NCI-H446 treated with DMSO at 0.1 percent for 48 hours (cell line): ENCODE data around the gene LSM2.
"Not testable (repeated sequence)": the region's sequence is repeated elsewhere in the genome, so short reads cannot be mapped to it uniquely, and the experiment has no call there.

Experiments used
- DNase-seq: peaks from one replicate; lab custom pipeline; 2025; lab: John Stamatoyannopoulos, UW

LSM2 gene

DNA sequence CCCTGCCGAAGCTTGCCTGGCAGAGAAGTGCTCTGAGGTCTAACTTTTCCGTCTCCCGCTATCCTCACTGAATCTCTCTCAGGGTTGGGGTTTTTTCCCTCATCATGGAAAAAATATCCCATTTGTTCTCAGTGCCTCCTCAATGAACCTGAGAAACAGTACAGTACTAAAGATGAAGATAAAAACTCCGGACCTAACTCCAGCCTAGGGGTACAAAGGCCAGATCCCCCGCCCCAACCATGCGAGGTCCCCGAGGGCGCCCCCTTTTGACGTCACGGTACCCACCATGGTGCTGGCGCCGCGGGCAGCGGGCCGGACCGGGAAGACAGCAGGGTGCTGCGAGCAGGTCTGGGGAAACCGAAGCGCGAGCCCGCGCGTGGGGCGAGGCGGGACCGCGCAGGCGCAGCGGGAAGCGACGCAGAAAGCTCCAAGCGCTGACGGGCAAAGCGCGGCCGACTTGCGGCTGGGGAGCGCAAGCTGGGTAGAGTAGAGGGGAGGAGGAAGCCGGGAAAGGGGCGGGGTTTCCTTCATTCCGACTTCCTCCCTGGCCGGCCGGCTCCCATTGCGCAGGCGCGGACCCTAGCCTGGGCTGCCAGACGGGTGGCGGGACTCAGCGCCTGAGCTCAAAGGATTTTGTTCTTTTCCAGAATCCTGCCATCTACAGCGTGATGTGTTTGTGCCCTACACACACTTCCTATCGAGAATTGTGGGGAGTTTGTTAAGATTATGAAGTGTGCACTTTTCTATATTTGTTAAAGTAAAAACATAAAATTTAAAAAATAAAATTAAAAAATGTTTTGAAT is at the start of gene LSM2:
LSM2 (minus strand) TSS at position 497 of the 803 bp plus-strand sequence; CDS start at position 288, 209 bp downstream.
- peak; percentile 90 for DNase-seq

DNA sequence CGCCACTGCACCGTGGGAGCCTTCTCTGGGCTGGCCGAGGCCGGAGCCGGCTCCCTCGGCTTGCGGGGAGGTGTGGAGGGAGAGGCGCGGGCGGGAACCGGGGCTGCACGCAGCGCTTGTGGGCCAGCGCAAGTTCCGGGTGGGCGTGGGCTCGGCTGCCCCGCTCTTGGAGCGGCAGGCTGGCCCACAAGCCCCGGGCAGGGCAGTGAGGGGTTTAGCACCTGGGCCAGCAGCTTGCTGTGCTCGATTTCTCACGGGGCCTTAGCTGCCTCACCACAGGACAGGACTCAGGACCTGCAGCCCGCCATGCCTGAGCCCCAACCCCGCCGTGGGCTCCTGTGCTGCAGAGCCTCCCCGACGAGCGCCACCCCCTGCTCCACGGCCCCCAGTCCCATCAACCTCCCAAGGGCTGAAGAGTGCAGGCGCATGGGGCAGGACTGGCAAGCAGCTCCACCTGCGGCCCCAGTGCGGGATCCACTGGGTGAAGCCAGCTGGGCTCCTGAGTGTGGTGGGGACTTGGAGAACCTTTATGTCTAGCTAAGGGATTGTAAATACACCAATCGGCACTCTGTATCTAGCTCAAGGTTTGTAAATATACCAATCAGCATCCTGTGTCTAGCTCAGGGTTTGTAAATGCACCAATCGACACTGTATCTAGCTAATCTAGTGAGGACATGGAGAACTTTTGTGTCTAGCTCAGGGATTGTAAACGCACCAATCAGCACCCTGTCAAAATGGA is 45.4 kb upstream of the LSM2 start:
- DNase-seq: not testable (repeated sequence)

DNA sequence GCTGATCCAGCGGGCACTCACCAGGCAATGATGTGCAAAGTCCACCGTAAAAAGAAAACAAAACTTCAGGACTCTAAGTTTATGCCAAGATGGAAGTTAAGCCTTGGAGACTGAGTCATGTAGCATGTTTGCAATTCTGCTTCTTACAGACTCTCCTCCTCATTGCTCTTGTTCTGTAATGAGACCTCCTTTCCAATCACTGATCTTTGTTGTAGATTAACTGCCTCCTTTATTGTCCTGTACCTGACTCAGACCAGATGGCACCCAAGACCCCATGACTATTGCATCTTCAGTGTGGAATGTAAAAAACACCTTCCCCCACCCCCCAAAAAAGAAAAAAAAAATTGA is 44.7 kb upstream of the LSM2 start:
- no peak for DNase-seq

DNA sequence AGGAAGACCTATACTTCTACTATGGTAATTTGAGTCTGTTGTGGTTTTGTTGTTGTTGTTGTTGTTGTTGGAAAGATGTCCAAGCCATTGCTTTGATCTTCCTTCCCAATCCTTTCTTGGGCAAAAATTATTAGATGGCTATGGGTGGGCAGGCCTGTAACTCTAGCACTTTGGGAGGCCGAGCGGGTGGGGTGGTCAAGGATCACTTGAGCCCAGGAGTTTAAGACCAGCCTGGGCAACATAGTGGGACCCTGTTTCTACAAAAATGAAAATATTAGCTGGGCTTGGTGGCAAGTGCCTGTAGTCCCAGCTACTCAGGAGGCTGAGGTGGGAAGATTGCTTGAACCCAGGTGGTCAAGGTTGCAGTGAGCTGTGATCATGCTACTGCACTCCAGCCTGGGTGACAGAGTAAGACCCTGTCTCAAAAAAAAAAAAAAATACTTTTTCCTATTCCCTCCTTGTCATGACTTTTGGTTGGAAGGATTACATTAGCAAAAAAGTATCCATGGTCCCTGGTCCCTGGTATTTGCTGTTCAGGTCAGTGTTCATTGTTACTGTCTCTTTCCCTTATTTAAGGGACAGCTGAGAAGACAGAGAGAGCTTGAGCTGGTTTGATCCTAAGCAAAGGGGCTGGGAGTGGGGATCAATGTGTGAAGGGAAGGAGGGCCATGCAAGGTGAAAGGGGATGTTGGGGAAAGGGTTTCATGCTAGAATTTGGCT is 44.2 kb upstream of the LSM2 start:
- DNase-seq: no peak

DNA sequence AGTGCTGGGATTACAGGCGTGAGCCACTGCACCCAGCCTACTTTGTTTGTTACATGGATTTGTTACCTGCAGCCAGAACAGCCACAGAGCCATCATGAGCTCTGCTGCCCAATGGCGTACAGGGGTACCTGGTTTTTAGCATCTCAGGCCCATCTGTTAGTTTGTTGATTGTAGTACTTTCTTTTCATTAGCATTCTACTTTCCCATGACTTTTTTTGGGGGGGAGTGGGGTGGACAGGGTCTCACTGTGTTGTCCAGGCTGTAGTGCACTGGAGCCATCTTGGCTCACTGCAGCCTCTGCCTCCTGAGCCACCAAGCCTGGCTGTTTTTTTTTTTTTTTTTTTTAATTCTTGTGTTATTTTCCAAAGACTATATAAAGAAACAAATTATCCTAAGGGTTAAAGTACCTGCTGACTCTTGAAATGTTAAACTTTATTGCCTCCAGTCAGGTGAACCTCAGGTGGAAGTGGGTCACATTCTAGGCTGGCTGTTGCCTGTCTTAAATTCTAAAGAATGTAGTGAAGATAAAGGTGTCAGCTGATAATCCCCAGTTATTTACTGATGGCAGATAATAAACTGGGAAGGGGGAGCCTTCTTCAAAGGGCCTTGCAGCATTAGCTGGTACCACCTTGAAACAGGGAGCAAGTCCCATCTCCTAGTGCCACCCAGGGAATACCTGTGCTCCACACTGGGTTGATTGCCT is 40.7 kb upstream of the LSM2 start:
- DNase-seq: no peak

DNA sequence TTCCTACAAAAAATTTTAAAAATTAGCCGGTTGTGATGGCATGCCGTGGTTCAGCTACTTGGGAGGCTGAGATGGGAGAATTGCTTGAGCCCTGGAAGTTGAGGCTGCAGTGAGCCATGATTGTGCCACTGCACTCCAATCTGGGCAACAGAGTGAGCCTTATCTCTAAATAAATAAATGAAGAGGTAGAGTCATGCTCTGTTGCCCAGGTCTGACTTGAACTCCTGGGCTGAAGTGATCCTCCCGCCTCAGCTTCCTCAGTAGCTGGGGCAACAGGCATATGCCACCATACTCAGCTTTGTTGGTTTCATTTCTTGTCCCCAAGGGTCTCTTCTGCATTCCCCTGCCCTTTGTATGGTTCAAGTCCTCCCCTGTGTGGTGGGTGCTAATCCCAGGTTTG is 37.7 kb upstream of the LSM2 start:
- DNase-seq: no peak

DNA sequence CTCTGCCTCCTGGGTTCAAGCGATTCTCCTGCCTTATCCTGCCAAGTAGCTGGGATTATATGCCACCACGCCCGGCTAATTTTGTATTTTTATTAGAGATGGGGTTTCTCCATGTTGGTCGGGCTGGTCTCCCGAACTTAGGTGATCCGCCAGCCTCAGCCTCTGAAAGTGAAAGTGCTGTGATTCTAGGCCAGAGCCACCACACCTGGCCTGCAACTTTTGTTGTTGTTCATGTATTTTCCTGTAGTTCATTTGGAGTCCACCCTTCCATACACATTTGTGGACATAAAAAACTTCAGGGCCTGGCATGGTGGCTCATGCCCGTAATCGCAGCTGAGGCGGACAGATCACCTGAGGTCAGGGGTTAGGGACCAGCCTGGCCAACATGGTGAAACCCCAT is 35.3 kb upstream of the LSM2 start:
- DNase-seq: no peak

DNA sequence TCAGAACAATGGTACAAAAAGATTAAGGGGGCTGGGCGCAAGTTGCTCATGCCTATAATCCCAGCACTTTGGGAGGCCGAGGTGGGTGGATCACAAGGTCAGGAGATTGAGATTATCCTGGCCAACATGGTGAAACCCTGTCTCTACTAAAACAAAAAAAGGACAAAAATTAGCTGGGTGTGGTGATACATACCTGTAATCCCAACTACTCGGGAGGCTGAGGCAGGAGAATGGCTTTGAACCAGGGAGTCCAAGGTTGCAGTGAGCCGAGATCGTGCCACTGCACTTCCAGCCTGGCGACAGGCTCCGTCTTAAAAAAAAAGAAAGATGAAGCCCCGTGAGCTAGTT is 33.0 kb upstream of the LSM2 start:
- not testable (repeated sequence) for DNase-seq

DNA sequence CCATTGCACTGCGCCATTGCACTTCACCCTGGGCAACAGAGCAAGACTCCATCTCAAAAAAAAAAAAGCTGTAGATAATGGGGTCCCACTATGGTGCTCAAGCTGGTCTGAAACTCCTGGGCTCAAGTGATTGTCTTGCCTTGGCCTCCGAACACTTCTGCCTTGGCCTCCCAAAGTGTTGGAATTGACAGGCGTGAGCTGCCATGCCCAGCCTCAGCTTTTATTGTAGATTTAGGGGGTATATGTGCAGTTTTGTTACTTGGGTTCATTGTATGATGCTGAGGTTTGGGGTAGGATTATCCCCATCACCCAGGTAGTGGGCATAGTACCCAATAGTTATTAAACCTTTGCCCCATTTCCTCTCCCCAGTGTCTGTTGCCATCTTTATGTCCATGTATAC is 32.2 kb upstream of the LSM2 start:
- no peak for DNase-seq

DNA sequence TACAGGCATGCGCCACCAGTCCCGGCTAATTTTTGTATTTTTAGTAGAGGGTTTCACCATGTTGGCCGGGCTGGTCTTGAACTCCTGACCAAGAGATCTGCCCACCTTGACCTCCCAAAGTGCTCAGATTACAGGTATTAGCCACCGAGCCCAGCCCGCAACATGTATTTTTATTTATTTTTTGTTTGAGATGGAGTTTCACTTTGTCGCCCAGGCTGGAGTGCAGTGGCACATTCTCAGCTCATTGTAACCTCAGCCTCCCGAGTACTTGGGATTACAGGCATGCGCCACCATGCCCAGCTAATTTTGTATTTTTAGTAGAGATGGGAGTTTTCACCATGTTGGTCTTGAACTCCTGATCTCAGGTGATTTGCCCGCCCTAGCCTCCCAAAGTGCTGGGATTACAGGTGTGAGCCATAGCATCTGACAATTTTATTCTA is 31.4 kb upstream of the LSM2 start:
- DNase-seq: not testable (repeated sequence)

DNA sequence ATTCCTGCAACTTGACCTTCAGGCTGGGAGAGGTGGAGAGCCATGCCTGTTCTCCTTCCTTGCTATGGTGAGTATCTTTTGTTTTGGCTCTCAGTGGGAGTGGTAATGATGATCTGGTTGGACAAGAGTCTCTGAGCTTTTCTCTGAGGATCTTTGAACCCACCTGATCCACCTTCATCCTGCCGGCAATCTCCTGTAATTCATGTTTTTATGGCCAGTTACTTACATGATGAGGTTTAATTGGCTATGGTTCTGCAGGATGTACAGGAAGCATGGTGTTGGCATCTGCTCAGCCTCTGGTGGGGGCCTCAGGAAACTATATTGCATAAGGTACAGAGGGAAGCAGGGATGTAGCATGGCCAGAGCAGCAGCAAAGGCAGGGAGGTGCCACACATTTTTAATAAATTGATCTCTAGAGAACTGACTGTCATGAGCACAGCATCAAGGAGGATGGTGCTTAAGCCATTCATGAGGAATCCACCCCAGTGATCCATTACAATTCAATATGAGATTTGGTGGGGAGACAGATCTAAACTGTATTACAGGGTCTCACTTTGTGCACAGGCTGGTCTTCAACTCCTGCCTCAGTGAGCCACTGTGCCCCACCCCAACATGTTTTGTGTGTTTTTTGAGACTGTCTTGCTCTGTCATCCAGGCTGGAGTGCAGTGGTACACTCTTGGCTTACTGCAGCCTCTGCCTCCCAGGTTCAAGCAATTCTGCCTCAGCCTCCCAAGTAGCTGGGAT is 30.8 kb upstream of the LSM2 start:
- no peak for DNase-seq

DNA sequence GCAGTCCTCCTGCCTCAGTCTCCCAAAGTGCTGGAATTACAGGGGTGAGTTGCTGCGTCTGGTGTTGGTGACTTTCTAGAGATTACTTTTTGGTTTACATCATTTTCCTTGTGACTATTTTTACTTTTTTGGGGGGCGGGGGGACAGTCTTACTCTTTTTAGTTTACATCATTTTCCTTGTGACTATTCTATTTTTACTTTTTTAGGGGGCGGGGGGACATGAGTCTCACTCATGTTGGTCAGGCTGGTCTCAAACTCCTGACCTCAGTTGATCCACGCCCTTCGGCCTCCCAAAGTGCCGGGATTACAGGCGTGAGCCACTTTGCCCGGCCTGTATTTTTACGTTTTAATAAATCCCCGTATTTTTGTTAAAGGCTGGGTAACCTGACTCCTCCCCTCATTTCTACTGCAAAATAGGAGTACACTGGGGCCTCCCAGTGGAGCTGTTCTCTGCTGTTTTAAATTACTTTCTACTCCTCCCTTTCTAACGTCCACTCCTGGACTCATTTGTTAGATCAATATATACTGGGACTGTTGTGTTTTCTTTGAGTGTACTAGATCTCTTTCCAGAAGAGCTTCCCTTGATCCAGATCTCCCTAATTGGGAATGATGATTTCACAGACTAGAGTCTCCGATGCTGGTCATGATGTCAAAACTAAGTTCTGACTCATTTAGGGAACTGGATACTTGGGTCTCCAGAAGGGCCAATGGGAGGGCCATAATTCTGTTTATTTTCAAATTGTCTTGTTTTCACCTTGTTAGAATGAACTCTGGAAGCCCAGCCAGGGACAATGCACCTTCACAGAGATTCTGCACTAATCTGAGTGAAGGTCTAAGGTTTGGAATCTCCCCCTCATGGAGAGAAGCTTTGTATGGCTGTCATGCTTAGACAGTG is 30.0 kb upstream of the LSM2 start:
- DNase-seq: no peak

DNA sequence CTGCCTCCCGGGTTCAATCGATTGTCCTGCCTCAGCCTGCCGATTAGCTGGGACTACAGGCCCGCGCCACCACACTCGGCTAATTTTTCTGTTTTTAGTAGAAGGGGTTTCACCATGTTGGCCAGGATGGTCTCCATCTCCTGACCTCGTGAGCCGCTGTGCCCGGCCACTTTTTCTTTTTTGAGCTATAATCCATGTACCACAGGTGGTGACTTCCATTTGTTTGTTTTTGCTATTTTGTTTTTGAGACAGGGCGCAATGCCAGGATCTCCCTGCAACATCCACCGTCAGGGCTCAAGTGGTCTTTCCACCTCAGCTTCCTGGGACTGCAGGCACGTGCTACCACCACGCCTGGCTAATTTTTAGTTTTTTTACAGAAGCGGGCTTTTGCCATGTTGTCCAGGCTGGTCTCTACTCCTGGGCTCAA is 29.3 kb upstream of the LSM2 start:
- DNase-seq: no peak

DNA sequence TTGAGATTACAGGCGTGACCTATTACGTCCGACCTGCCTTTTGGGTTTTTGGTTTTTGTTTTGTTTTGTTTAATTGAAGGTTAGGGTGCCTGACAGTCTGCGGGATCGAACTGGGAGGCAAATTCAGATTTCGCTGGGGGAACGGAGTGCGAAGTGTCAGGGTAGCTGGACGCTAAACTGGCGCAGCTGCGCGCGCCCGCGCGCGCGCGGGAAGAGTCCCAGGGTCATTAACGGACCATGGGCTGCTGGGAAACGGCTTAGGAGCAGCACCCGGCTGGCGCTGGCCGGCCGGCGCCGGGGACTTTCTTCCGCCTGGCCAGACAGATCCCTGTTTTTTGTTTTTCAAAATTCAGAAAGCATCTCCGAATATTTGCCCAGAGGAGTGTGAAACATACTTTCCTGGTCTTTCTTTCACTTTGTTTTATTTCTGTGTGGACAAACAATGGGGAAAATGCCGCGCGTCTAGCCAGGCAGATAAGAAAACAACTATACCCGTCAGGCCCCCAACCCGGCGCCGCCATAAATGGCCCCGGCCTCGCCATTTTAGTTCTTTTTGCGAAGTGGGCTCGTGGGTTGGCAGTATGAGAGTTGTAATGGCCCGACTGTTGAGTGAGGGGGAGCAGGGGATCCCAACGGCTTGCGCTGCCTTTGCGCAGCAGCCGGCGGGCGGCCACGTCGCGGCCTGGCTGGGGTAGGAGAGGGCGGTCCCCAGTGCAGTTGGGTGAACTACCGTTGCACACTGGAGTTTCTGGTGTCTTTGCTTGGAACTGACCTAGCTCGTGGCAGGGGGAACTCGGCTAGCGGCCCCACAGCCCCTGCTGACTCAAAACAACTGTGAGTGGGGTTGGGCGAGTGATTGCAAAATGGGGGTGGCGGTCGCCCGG is 27.8 kb upstream of the LSM2 start:
- peak; percentile 80 for DNase-seq

DNA sequence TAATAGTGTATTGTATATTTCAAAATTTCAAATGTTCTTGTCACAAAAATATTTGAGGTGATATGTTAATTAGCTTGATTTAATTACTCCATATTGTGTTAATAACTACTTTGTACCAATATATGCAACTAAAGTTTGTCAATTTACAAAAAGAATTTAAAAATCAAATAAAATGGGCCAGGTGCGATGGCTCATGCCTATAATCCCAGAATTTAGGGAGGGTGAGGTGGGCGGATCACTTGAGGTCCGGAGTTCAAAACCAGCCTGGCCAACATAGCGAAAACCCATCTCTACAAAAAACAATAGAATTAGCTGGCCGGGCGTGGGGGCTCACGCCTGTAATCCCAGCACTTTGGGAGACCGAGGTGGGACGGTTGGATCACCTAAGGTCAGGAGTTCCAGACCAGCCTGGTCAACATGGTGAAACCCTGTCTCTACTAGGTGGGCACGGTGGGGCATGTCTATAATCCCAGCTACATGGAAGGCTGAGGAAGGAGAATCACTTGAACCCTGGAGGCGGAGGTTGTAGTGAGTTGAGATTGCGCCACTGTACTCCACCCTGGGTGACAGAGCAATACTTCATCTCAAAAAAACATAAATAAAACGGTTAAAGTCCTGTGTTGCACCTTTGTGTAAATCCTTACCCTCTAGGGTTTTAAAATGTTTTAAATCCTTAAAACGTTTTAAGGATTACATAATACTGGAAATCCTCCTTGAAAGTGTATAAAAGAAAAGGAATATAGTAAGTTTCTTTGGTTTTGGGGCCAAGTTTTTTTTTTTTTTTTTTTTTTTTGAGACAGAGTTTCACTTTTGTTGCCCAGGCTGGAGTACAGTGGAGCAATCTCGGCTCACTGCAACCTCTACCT is 24.8 kb upstream of the LSM2 start:
- DNase-seq: no peak

DNA sequence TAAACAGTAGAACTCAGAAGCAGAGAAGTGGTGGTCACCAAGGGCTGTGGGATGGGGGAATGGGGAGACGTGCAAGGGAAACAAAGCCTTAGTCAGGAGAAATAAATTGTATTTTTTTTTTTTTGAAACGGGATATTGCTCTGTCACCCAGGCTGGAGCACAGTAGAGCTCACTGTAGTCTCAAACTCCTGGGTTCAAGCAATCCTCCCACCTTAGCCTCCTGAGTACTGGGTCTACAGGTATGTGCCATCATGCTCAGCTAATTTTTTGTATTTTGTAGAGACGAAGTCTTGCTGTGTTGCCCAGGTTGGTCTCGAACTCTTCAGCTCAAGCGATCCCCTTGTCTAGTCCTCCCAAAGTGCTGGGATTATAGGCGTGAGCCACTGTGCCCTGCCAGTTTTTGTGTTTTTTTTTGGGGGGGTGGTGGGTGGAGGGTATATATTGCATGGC is 24.1 kb upstream of the LSM2 start:
- DNase-seq: no peak

DNA sequence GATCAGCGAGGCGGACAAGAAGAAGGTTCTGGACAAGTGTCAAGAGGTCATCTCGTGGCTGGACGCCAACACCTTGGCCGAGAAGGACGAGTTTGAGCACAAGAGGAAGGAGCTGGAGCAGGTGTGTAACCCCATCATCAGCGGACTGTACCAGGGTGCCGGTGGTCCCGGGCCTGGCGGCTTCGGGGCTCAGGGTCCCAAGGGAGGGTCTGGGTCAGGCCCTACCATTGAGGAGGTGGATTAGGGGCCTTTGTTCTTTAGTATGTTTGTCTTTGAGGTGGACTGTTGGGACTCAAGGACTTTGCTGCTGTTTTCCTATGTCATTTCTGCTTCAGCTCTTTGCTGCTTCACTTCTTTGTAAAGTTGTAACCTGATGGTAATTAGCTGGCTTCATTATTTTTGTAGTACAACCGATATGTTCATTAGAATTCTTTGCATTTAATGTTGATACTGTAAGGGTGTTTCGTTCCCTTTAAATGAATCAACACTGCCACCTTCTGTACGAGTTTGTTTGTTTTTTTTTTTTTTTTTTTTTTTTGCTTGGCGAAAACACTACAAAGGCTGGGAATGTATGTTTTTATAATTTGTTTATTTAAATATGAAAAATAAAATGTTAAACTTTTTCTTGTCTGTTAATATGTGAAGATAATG is 23.0 kb upstream of the LSM2 start:
- DNase-seq: peak; percentile 23
